ENCODE measurements around the gene ECD. TPM values are rescaled to one million over a fixed set of nuclear protein-coding genes. Genes with fewer than 3 reads are reported as not detected.
A peak's percentile ranks its signal among the peaks of the same experiment; 100 is the strongest.

Gene ECD
- total RNA-seq, 1 donor from 2014 or later, result 44.0 TPM

- peaks cover 2% of the 10 kb centered on the region for H3K27me3 Mint-ChIP-seq (ENCODE audit: insufficient read depth, low read depth)
- no peak for DNase-seq (ENCODE audit: low spot score)
- peak overlapping the region; percentile 95 for H3K27ac Mint-ChIP-seq
- H3K4me1 ChIP-seq, result peaks cover 6% of the 10 kb centered on the region
- H3F3A ChIP-seq (ENCODE audit: low read depth), result peaks cover 17% of the 10 kb centered on the region
- TF ChIP-seq, protein P1, sequence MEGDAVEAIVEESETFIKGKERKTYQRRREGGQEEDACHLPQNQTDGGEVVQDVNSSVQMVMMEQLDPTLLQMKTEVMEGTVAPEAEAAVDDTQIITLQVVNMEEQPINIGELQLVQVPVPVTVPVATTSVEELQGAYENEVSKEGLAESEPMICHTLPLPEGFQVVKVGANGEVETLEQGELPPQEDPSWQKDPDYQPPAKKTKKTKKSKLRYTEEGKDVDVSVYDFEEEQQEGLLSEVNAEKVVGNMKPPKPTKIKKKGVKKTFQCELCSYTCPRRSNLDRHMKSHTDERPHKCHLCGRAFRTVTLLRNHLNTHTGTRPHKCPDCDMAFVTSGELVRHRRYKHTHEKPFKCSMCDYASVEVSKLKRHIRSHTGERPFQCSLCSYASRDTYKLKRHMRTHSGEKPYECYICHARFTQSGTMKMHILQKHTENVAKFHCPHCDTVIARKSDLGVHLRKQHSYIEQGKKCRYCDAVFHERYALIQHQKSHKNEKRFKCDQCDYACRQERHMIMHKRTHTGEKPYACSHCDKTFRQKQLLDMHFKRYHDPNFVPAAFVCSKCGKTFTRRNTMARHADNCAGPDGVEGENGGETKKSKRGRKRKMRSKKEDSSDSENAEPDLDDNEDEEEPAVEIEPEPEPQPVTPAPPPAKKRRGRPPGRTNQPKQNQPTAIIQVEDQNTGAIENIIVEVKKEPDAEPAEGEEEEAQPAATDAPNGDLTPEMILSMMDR (IDR thresholded peaks at IDR 0.05), result no peak
- TF ChIP-seq EZH2phosphoT487 (IDR thresholded peaks at IDR 0.05) (no peak), EZH2 (IDR thresholded peaks at IDR 0.05) (no peak)
- peak overlapping the region; percentile 100 for H3K4me3 Mint-ChIP-seq
- H3K36me3 Mint-ChIP-seq, result peaks cover 6% of the 10 kb centered on the region
- peak overlapping the region; percentile 92 for H3K9ac ChIP-seq
- H3K4me1 Mint-ChIP-seq, result peaks cover 15% of the 10 kb centered on the region
- H3K4me3 ChIP-seq, result peak overlapping the region; percentile 84
- H3K9me3 Mint-ChIP-seq, result no peaks in the 10 kb centered on the region
- no peaks in the 10 kb centered on the region for H3K36me3 ChIP-seq
- H4K20me1 ChIP-seq (ENCODE audit: low read depth), result no peaks in the 10 kb centered on the region
- H3K9me3 ChIP-seq (ENCODE audit: low read depth), result no peaks in the 10 kb centered on the region
- peaks cover 62% of the 10 kb centered on the region for H3K79me2 ChIP-seq (ENCODE audit: low read depth)
- peak overlapping the region; percentile 91 for H3K4me2 ChIP-seq
- peak overlapping the region; percentile 60 for H2AFZ ChIP-seq (replicated peaks)
- no peaks in the 10 kb centered on the region for H3K27me3 ChIP-seq
- peak overlapping the region; percentile 89 for H3K27ac ChIP-seq
These were observed 626 bp upstream of the ECD start for GRCh38 chr10:73168465-73168803.

GRCh38 chr10:73167458-73167782 is 388 bp downstream of the ECD start:
- peak overlapping the region; percentile 84 for H3K4me3 ChIP-seq
- peaks cover 6% of the 10 kb centered on the region for H3K4me1 ChIP-seq
- Mint-ChIP-seq H3K27me3 (ENCODE audit: insufficient read depth, low read depth) (peaks cover 2% of the 10 kb centered on the region), H3K9me3 (no peaks in the 10 kb centered on the region), H3K27ac (peak overlapping the region; percentile 99), H3K36me3 (peaks cover 8% of the 10 kb centered on the region), H3K4me3 (peak overlapping the region; percentile 100), H3K4me1 (peaks cover 15% of the 10 kb centered on the region)
- no peaks in the 10 kb centered on the region for H3K36me3 ChIP-seq
- H3K79me2 ChIP-seq (ENCODE audit: low read depth), result peaks cover 72% of the 10 kb centered on the region
- peak overlapping the region; percentile 89 for H3K27ac ChIP-seq
- H3K9ac ChIP-seq, result peak overlapping the region; percentile 92
- H3K4me2 ChIP-seq, result peak overlapping the region; percentile 91
- H4K20me1 ChIP-seq (ENCODE audit: low read depth), result peaks cover 9% of the 10 kb centered on the region
- H2AFZ ChIP-seq (replicated peaks), result no peak overlapping the region
- DNase-seq (ENCODE audit: low spot score), result no peak
- TF ChIP-seq EZH2 (IDR thresholded peaks at IDR 0.05) (no peak), EZH2phosphoT487 (IDR thresholded peaks at IDR 0.05) (no peak)
- TF ChIP-seq, protein P1 (IDR thresholded peaks at IDR 0.05), result no peak
- peaks cover 17% of the 10 kb centered on the region for H3F3A ChIP-seq (ENCODE audit: low read depth)
- no peaks in the 10 kb centered on the region for H3K9me3 ChIP-seq (ENCODE audit: low read depth)
- no peaks in the 10 kb centered on the region for H3K27me3 ChIP-seq

DNA sequence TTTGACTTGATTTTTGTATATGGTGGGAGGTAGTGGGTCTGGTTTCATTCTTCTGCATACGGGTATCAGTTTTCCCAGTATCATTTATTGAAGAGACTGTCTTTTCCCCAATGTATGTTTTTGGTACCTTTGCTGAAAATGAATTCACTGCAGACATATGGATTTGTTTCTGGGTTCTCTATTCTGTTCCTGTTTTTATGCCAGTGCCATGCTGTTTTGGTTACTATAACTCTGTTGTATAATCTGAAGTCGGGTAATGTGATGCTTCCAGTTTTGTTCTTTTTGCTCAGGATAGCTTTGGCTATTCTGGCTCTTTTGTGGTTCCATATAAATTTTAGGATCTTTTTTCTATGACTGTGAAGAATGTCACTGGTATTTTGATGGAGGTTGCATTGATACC is 836 bp downstream of the ECD start:
- Histone ChIP-seq H3K27ac (no peak overlapping the region), H3K4me3 (peak overlapping the region; percentile 84), H3K27me3 (no peaks in the 10 kb centered on the region), H3K9ac (peak overlapping the region; percentile 92), H3K9me3 (ENCODE audit: low read depth) (no peaks in the 10 kb centered on the region), H3K79me2 (ENCODE audit: low read depth) (peaks cover 77% of the 10 kb centered on the region), H3K4me2 (peak overlapping the region; percentile 91), H3K36me3 (no peaks in the 10 kb centered on the region), H3F3A (ENCODE audit: low read depth) (peaks cover 17% of the 10 kb centered on the region), H3K4me1 (peaks cover 6% of the 10 kb centered on the region), H4K20me1 (ENCODE audit: low read depth) (peaks cover 9% of the 10 kb centered on the region), H2AFZ (replicated peaks) (no peak overlapping the region)
- TF ChIP-seq EZH2phosphoT487 (IDR thresholded peaks at IDR 0.05) (no peak), EZH2 (IDR thresholded peaks at IDR 0.05) (no peak)
- TF ChIP-seq, protein P1 (IDR thresholded peaks at IDR 0.05), result no peak
- DNase-seq (ENCODE audit: low spot score), result no peak
- Mint-ChIP-seq H3K27me3 (ENCODE audit: insufficient read depth, low read depth) (peaks cover 2% of the 10 kb centered on the region), H3K36me3 (peaks cover 11% of the 10 kb centered on the region), H3K27ac (no peak overlapping the region), H3K9me3 (no peaks in the 10 kb centered on the region), H3K4me1 (peaks cover 15% of the 10 kb centered on the region), H3K4me3 (peak overlapping the region; percentile 100)

All from neural progenitor cell (in vitro differentiated cells).